T-helper 9 cell (primary cell): Measurements from ENCODE around the gene HDAC2.
"Not testable (repeated sequence)": the region's sequence is repeated elsewhere in the genome, so short reads cannot be mapped to it uniquely, and the experiment has no call there.

Experiments
- DNase-seq: peaks from one replicate; pipeline ENCODE4 v3.0.0-alpha.2; 2020
- total RNA-seq, 2 donors: gene quantifications; one replicate each; lab custom pipeline; 2026; lab: John Stamatoyannopoulos, UW

HDAC2 gene
- total RNA-seq: 37.2 to 68.2 reads per million in 2 donors

DNA sequence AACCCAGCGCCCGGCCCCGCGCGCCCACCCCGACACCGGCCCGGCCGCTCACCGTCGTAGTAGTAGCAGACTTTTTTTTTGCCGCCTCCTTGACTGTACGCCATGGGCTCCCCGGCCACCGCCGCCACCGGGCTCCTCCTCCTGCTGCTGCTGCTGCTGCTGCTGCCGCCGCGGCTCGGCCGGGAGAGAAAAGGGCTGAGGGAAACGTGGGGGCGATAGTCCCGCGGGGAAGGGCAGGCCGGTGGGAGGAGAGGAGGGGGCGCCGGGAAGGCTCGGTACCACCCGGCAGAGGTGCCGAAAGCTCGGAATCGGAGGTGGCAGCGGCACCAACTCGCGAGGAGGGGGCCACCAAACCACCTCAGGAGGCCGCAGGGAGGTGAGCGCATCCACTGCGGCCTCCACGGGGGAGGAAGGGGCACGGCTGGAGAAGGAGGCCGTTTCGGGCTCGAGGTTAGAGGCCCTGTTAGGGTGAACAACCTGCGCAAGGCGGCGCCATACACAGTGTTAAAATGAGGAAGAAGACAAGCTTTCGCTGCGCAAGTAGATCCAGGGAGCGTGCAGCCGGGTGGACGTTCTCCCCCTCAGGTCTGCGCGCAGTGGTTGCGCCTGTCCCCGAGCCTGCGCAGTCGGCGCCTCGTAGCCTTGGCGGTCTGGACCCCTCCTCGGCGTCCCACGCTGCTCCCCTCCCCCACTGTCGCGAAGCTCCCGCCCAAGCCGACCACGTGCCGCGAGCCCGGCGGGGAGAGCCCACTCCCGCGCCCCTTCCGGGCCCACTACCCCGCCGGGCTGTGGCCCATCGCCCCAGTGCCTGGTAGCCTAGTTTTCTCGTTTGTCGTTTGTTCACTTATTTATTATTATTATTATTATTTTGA, at the start of gene HDAC2:
Gene HDAC2 (minus strand): TSS at position 344 of the 872 bp plus-strand sequence. CDS start 240 bp downstream, at position 104.
- peak; percentile 76 for DNase-seq

DNA sequence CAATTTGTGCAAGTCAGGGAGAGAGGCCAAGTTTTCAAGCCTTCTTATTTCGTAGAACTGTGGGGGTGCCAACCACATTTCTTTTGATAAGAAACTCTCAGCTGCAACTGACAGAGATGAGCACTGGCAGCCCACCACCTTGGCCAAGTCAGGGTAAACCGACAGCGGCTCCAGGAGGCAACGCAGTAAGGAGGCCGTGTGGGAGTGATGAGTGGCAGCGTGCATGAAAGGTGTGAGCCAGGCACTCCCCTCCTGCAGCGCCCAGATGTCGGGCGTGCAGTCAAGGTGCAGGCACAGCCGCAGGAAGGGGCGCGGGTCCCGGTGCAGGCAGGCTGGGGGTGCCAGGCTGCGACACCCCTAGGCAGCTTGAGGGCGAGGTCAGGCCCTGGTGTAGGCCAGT, 49.2 kb upstream of the HDAC2 start:
- no peak for DNase-seq

DNA sequence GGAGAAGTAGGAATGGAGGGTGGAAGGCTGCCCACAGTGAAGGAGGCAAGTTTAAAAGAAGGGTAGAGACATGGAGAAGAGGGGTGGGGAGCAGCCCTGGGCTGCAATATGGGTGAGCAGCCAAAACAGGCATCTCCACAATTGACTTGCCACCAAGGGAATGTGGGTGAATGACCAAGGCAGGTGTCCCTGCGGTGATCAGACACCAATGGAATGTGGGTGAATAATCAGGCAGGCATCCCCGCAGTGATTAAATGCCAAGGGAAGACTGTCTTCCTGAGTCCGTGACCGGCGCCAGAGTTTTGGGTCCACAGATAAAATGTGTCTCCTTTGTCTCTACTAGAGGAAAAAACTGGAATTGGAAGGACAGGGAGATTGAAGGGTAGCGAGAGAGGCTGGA, 46.2 kb upstream of the HDAC2 start:
- DNase-seq: not testable (repeated sequence)

DNA sequence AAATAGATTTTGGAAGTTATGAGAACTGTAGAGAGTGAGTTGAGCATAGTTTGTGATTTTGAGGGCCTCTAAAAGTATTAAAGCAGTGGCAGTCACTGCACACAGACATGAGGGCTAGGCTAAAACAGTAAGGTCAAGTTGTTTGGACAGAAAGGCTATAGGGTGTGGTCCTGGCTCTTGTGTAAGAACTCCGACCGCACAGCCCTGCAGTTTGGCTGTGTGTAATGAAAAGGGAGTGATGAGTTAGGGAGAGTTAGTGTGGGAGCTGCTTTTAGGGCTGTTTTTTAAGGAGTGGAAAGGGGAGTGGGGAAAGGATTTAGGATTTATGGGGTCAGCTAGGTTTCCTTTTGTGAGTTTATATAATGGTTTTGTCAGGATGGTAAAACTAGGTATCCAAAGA, 43.2 kb upstream of the HDAC2 start:
- not testable (repeated sequence) for DNase-seq

DNA sequence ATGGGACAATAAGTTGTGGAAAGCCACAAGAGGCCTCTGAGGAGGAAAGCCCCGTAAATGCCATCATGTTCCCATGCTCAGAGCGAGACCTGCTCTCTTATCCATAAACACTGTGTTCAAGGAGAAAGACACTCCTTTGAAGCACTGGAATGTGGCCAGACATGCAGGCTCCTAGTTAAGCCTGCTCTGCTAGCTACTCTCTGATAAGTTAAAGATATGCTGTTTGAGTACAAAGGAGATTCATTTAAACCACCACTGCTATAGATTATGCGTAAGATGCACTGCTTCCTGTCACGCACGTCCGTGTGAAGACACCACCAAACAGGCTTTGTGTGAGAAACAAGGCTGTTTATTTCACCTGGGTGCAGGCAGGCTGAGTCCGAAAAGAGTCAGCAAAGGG, 40.5 kb upstream of the HDAC2 start:
- not testable (repeated sequence) for DNase-seq

DNA sequence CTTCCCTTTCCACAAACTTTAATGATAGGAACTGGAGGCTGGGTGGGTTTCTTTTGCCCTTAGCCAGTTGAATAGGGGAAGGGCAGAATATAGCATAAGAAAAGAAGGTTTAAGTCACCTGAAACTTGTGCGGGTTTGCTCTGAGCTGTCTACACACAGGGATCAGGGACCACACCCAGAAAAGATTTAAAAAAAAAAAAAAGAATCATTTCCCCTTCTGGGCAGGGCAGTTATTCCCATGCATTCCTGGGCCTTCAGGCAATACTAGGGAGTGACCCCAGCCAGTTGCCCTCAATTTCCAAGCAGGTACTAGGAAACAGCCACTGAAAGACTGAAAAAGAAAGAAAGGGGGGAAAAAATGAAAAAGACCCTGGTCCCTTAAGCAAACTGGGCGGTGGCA, 39.6 kb upstream of the HDAC2 start:
- no peak for DNase-seq

DNA sequence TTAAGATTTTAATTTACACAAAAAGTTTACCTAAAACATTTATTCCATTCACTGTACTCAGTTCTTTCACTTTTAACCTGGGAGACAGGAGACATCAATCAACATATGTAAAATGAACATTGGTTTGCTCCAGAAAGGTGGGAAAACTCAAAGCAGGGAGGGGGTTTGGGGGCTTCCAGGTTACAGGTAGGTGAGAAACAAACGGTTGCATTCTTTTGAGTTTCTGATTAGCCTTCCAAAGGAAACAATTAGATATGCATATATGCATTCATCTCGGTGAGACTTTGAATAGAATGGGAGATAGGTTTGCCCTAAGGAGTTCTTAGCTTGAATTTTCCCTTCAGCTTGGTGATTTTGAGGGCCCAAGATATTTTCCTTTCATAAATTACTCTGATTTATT, 38.2 kb upstream of the HDAC2 start:
- no peak for DNase-seq

DNA sequence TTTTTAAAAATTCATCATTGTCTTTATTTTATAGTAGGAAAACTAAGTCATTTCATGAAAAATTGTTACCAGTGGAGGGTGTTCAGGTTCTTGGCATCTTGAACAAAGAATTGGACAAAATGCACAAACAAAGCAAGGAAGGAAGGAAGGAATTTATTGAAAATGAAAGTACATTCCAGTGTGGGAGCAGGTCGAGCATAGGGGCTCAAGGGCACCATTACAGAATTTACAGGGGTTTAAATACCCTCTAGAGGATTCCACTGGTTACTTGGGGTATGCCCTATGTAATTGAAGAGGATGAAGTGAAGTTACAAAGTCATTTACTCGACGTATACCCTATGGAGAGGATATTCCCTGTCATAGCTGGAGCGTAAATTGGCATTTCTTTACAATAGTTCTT, 37.4 kb upstream of the HDAC2 start:
- no peak for DNase-seq

DNA sequence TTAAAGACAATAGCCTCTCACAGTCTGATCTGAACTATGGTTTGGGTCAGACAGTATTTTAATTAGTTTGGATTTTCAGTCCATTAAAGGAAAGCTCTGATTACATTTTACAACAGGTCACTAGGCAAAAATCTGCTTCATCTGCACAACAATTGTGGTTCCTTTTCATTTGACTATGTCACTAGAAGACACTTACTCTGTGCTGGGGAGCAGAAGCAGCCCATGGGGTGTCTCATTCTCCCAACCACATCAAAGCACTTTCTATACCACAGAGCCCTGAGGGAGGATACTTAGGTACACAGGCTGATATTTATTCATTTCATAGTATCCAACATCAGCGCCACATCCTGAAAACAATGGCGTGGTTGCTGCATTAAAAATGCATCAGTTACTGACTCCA, 36.6 kb upstream of the HDAC2 start:
- peak; percentile 1 for DNase-seq

DNA sequence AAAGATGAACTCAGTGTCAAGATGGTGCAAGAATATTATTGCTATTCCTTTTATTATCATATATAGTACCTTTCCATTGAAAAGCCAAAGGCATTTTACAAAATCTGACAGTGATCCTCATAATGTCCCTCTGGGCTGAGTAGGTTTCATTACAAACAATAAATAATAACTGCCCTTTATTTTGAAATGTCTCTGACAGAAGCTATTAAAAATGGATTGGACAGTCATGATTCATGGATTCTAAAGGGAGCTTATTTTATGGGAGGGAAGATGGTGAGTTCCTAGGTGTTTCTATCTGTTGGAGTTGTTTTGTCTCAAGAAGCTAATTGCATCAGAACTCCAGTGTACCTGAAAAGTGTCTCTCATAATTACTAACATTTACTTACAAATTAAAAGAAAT, 30.4 kb upstream of the HDAC2 start:
- DNase-seq: no peak

DNA sequence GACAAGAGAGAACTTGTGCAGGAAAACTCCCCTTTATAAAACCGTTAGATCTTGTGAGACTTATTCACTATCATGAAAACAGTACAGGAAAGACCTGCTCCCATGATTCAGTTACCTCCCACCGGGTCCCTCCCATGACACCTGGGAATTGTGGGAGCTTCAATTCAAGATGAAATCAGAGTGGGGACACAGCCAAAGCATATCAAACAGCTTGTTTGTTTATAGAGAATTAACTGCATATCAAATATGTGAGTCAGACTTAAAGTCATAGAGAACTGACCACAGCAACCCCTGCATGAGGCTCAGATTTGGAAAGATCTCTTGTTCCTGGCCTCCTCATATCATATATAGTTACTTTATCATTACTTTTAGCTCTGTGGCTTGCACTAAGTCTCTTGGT, 29.1 kb upstream of the HDAC2 start:
- no peak for DNase-seq

DNA sequence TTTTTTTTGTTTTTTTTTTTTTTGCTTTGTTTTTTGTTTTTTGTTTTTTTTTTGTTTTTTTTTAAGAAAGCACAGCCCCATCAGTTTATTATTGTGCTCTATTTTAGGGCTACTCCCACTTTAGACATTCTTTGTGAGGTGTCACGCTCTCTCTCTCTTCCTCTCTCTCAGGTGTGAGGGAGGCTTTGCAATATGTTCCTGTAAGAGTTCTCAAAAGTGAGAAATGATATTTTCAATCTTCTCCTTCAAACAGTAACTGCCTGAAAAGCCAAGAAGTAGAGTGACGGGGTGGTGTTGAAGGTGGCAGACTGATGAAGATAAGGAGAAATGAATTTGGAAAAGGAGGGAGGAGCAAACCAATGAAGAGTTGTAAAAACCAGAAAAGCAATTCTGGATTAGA, 28.3 kb upstream of the HDAC2 start:
- DNase-seq: no peak

DNA sequence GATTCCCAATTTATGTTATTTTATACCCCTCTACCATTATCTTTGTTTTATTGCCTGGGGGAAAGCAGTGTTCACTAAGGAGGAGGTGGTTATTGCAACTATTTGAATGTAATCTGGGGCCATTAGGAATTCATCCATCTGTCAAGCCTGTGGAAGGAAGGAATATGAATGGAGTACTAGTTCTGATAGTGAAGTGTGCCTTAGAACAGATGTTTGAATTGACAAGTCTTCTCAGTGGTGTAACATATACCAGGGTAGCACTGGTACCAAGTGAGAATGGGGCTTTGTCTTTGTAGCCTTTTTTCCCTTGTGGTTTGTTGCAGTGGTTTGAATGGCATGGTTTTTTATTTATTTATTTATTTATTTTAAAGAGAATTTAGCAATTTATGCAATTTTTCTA, 27.9 kb upstream of the HDAC2 start:
- no peak for DNase-seq

DNA sequence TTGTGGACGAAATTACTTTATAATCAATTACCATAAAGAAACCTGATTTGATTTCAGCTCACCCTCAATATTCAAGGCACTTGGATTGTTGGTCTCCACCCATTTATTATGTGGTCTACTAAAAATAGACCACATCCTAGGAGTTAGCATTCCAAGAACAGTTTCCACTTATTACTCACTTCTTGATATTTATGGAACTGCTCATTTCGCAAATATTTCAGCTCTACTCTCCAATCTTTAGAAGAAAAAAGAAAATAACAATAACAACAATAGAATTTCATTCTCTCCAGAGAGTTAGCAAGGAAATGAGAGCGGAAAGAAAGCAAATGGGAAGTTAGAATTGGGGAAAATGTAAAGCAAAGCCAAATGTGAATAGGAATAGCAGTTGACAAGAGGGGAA, 26.2 kb upstream of the HDAC2 start:
- no peak for DNase-seq

DNA sequence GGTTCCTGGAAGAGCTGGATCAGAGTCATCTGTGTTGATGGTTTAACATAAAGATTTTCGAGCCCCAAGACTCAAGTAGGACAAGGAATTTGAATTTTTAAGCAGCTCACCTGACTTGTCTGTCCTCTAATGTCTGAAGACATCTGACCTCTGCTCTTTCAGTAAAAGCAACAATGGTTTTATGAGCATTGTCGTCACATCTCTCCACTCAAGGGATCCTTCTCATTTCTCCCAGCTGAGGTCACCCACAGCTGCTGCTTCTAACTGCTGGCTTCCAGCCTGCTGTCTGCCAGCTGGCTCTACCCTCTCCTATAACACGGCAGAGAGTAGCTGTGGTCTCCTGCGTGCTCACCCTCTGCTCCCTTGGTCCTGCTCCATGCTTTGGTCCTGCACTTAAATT, 24.7 kb upstream of the HDAC2 start:
- no peak for DNase-seq

DNA sequence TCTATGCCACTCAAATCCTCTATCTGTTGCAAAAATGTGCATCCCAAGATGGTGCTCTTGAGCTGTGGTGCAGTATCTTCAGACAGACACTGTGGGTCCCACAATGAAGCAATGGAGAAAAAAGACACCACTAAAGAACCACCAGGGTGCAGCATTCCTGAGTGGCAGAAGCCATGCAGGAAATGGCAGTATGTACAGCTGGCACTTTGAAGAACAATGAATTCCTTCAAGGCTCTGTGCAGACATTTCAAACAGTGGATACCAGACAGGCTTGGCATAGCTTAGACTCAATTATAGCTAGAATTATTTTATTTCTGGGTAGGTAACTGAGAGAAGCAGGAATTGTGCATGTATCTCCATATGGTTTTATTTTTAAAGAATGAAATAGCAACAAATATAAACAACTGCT, 24.0 kb upstream of the HDAC2 start:
- DNase-seq: no peak

DNA sequence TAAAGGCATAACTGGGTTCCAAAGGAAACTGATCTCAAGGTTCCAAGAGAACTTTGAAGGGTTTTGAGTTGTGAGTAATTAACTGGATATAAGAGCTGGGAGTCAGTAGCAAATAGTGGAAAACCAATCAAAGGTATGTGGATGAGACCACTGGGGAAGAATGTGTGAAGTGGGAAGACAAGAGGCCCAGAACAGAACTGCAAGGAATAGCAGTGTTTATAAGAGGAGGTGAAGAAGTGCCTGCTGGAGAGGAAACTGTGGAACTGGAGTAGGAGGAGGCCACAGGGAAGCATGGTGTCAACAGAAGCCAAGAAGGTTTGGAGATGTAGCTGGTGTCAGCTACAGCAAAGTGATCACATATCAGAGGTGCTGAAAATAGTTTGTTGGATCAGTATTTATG, 18.7 kb upstream of the HDAC2 start:
- DNase-seq: no peak

DNA sequence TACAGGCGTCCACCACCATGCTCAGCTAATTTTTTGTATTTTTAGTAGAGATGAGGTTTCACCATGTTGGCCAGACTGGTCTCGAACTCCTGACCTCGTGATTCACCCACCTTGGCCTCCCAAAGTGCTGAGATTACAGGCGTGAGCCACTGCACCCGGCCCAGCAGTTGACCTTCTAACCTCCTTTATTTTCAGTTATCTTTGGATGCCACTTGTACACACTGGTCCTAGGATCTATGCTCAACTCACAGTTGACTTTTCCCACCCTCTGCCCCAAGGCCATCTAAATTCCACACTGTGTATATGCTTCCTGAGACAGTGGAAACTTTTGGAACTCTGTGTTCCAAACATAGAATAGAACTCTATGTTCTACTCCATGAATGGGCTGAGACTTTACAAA, 11.7 kb upstream of the HDAC2 start:
- DNase-seq: not testable (repeated sequence)

DNA sequence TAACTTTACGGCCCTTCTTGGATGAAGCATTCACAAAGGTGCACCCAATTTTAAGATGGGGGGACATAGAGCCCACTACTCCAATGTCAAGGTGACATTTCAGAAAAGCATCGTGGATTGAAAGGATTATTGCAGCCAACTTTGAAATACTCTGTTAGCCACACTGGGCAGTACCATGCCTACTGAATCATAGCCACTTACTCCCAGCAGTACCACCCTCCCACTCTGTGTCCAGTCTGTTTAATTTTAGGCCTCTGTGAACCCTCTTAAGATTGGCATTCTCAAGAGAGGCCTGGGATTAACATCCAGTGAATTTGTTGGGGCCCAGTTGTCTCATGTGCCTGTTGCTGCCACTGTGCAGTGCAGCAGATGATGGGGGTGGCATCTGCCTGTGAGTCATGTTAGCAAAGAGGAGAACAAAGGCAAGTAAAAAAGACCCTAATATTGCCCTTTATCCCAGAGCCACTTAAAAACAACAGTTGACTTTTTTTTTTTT, 11.2 kb upstream of the HDAC2 start:
- no peak for DNase-seq

DNA sequence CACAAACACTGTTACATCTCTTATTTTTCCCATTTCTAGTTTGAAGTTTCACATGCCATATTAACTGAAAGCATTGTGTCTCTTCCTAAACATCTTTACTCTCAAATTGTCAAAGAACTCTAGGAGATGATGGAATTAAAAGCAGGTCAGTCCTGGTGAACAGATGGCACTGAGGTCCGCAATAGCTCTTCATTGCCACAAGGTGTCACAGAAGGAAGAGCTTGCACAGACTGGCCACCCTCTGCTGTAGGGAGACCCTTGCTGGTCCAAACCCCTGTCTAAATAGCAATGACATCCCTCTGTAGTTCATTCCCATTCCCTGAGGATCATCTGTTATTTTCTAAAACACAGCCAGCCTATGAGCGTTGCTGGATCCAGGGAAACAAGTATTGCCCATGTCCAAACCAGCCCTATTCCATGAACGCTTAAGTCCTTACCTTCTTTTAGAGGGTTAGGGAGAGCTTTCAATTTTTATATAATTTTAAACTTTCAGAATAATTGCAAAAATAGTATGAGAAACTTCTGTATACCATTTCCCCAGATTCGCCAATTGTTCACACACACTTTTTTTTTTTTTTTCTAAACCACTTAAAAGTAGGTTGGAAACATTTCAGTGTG, 10.1 kb upstream of the HDAC2 start:
- no peak for DNase-seq

DNA sequence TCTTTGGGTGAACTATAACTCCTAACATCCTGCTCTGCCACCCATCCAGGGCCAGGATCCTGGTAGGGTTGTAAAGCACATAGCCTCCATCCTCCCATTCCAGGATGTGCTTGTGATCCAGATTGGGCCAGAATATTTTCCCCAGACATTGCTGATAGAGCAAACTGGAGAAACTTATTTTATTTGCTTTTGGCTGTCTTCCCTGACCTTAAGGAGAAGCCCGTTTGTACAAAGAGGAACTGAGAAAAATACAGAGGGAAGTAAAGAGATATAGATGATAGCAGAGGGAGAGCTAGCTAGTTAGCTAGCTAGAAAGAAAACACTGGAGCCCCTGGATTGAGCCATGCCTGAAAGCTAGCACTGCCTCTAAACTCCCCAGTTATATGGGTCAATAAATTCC, 9.0 kb upstream of the HDAC2 start:
- DNase-seq: no peak

DNA sequence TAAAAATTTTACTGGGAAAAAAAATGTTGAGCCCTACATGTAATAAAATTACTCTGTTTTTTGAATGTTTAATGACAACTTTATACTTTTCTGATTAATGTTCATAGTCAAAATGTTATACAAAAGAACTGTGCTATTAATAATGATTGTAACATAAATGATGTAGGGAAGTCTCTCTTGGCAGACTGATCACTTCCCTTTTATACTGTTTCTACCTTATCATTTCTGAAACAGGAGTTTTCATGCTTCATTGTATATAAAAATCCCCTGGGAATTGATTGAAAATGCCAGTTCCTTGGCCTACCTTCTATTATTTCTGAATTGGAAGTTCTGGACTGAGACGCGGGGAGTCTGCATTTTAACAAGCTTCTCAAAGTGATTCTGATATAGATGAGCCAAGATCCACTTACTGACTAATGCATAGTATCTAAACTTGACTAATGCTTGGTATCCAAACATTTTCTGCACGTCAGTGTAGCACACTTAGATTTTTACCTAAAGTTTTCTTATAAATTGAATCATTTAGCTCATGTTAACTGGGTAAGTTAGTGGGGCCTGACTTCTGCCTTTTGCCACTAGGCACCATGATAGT, 7.2 kb upstream of the HDAC2 start:
- DNase-seq: no peak

DNA sequence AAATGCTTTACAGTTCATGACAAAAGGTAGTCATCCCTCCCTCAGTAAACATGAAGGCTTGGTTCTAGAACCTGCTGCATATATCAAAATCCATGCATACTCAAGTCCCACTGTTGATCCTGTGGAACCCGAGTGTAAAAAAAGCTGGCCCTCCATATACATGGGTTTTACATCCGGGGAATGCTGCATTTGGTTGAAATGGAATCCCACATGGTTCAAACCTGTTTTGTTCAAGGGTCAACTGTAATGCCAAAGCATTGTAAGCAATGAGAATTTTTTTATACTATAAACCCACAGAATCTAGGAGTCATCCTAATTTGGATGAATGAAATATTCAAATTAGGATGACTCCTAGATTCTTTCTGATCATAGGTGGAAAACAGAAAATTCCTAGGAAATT, 5.9 kb upstream of the HDAC2 start:
- no peak for DNase-seq

DNA sequence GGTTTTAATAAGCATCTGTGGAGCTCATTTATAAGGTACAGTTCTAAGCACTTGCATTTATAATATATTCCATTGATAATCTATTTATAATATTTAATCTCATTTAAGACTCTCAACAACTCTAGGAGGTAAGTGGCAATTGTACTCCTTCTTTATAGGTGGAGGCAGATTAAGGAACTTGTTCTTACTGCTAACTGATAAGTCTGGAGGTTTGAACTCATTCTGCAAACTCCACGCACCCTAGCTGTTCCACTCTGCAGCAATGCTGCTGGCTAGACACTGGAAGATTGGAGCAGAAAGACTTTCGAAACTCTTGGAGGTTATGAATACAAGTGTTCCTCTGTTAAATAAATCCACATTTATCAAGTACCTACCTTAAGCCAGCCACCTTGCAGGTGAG, 793 bp upstream of the HDAC2 start:
- DNase-seq: no peak
